Fibroblast of peridontal ligament (primary cell): ENCODE results near the gene OR6P1.

Experiments used
- DNase-seq: peaks from one replicate; pipeline ENCODE4 v3.0.0-alpha.2; 2010; ENCODE audit errors: extremely low read depth

Gene OR6P1

GRCh38 chr1:158516966-158517365 is 53.4 kb downstream of the OR6P1 start:
- DNase-seq: no peak
